Measurements from ENCODE around the gene CCDC149.
A peak's percentile ranks its signal among the peaks of the same experiment; 100 is the strongest.

Gene CCDC149

DNA sequence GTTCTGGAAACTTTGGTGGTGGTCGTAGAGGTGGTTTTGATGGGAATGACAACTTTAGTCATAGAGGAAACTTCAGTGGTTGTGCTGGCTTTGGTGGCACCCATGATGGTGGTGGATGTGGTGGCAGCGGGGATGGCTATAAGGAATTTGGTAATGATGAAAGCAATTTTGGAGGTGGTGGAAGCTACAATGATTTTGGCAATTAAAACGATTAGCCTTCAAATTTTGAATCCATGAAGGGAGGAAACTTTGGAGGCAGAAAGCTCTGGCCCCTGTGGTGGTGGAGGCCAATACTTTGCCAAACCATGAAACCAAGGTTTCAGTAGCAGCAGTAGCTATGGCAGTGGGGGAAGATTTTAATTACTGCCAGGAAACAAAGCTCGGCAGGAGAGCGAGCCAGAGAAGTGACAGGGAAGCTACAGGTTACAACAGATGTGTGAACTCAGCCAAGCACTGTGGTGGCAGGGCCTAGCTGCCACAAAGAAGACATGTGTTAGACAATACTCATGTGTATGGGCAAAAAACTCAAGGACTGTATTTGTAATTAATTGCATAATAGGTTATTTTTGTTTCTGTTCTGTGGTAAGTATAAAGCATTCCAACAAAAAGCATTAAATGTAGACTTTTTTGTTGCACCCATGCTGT is 140.7 kb downstream of the CCDC149 start:
- DNase-seq, result no peak

DNA sequence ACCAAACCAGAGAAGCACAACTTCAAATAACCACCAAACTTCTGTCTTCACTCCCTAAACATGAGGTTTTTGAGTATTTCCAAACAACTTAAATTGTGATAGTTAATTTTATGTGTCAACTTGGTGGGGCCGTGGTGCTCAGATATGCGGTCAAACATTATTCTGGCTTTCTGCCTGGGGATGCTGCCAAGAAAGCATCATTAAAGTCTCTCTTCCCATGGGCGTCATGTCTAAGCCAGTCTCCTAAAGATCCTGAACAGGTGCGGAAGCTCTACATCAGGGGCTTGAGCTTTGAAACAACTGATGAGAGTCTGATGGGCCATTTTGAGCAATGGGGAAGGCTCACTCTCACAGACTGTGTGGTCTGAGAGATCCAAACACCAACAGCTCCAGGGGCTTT is 141.6 kb downstream of the CCDC149 start:
- DNase-seq, result no peak

DNA sequence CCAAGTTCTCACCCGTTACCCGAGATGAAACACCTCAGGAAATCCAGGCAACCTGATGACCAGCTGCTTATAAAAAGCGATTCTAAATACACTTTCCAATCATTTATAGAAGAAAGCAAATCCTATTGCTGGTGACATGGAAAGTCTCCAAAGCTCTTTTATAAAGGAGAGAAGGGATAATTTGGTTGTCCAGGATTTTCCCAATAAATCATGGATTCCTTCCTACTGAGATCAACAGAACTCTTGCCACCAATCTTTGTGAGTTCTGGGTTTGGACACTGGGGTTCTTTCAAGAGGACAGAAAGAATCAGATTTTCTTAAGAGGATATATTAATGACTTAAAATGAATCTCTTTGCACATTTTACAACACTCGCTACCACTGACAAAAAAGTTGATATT is 142.2 kb downstream of the CCDC149 start:
- DNase-seq, result no peak

DNA sequence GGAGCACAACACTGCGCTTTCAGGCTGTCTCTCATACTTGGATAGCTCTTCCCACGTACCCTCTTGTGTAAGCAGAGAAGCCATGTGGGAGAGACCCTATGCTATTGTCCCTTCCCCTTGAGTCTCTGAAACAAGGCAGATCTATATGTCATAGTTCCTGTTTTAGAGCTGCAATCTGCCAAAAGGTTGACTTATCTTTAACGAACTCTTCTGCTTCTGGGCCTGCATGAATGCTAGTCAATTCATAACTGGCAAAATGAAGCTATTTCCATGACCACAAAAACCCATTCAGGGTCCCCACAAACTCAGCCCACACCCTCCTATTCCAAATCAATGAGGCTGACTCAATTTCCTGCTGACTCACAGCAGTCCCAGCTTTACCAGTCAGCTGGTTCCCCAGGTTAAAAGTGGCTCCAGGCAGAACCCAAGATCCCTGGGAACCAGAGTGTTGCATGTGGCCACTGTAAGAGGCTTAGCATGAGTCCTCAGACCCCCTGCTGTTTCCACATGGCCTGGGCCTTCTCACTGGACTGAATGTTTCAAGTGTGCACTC is 142.7 kb downstream of the CCDC149 start:
- peak; percentile 28 for DNase-seq

DNA sequence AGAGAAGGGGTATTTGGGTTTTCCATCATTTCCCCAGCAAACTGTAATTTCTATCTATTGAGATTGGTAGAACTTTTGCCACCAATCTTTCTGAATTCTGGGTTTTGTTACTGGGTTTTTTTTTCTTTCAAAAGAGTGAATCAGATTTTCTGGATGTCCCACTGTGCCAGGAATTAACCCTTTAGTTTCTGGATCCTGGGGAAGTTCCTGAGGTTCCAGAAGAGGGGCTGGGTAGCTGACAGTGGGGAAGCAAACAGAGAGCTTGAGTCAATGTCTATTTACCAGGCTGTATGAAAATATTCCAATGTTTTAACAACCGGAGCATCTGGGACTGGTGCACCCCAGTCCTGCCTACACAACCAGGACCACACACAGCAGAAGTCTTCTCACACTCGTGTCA is 143.3 kb downstream of the CCDC149 start:
- no peak for DNase-seq

DNA sequence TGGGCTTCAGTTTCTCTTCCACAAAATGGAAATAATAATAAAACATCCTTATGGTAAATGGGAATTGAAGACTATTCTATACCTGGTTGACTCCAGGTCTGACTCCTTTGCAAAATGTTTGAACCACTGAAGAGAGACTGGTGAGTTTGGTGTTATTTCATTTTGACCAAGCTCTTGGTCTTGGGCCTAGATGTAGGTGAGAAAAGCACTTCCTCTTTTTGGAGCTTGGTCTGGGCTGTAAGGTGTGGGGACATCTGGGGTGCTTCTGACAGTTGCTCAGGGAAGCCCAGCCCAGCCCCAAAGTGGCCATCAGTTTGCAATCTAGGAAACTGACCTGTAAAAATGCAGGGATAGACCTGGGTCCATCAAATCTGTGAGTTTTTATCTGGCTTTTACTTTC is 144.2 kb downstream of the CCDC149 start:
- no peak for DNase-seq

DNA sequence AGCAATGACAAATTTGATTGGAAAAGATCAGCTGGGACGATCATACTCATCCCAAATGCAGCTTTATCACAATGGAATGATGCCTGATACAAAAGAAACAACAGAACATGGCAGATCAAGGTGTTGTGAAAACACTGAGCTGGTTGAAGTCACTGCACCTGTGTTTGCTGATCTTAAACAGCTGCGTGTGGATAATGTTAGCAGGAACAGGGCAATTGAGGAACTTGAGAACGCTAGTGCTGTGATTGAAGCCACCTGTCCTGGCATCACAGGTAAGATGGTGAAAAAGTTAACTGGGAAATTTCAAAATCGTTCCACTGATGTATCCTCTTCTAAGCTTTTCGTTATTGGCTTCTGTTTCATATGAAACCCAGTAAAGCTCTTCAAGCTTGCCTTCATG is 144.8 kb downstream of the CCDC149 start:
- DNase-seq, result no peak

DNA sequence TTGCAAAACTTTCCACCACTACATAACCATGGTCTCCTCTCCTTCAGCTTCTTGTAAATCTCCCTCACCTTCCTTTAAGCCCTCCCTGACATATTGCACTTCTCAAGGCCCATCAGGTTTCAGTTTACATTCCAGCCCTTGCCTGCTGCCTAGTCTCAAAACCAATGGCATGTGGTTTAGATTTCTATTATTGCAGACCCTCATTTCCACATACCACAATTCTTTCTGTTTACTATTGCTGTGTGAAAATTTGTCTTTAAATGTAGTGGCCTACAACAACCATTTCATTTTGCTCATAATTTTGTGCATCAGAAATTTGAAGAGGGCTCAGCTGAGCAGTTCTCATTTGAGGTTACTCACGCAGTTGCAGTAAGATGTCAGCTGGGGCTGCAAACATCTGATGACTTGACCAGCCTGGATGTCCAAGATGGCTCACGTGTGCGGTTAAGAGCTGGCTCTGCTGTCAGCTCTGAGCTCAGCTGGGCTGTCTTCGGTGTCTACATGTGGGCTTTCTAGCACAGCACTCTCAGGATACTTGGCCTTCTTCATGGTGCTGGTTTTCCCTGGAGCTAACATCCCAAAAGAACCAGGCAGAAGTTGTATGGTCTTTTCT is 147.4 kb downstream of the CCDC149 start:
- DNase-seq, result no peak

DNA sequence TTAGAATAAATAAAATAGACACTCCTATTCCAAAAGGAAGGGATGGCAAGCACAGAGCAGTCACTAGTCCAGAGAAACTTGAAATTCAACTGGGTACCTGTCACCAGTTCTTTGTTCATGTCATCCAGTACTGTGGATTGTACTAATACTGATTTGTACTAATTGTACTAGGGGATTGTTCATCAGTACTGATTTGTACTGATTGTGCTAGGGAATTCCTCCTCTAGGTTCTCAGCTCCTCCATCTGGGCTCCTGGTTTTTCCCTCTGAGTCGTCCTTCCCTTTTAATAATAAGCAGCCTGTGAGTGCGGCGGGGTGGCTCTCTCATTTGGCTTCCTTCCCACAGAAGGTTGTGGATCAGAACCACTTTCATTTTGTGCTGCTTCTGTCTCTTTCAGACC is 148.5 kb downstream of the CCDC149 start:
- DNase-seq, result no peak

DNA sequence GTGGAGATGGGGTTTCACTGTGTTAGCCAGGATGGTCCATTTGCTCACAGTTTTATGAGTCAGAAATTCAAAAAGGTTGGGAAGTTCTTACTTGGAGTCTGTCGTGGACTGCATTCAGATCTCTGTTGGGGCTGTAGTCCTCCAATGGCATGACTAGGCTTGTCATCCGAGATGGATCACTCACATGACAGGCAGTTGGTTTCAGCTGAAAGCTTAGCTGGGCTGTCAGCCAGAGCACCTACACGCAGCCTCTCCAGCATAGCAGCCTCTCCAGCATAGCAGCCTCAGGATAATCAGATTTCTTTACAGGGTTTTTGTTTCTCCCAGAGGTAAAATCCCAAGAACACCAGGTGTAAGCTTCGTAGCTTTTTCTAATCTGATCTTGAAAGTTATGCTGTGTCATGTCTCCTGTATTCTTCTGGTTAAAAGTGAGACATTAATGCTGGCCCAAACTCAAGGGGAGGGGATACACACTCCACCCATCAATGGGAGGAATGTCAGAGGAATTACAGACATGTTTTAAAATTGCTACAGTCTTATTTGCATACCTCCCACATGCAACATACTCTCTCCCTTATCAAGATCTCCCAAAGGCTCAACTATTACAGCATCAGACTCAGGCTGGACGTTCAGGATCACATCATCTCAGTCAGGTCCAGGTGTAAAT is 149.1 kb downstream of the CCDC149 start:
- no peak for DNase-seq

All from GOT3 (cell line).